Measurements from ENCODE around the gene GHR.

GHR gene

GRCh38 chr5:42768106-42768504, 344.9 kb downstream of the GHR start:
- DNase-seq (ENCODE audit: low read depth in 2 of 3, low spot score in 2 of 3): no peak

- DNase-seq (ENCODE audit: low read depth in 2 of 3, low spot score in 2 of 3): no peak
Observed at GRCh38 chr5:42770003-42770402, 346.8 kb downstream of the GHR start.

Data from activated CD8-positive, alpha-beta memory T cell treated with anti-CD3 and anti-CD28 coated beads for 48 hours (primary cell).